ENCODE data around the gene MT4.

The MT4 gene

DNA sequence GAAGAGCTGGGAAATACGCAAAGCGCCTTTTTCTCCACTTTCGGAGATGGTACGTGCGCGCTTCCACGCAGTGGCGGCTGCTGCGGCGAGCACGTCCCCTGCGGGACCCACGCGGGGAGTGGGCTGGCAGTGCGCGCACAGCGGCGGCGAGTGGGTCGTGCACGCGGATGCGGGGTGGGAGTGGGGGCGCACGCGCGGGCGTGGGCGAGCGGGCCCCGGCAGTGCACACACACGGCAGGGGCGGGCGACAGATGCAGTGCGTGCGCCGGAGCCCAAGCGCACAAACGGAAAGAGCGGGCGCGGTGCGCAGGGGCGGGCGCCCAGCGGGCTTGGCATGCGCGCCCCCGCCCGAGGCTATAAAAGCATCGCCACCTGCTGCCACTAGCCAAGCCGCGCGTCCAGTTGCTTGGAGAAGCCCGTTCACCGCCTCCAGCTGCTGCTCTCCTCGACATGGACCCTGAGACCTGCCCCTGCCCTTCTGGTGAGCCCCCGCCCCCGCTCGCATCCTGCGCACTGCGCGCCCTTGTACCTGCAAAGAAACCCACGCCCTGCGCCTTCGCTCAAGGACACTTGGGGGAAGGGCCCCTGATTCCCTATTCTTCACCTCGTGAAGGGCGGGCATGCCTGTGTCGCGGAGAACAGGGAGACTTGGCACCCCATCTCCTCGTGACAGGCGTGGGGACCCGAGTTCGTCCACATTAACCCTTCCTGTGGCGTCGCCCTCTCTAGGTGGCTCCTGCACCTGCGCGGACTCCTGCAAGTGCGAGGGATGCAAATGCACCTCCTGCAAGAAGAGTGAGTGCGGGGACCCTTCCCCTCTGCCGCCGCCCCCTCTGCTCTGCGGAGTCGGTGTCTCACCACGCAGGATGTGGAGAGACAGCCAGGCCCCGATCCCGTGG is 24.5 kb downstream of the MT4 start, which contains the start of gene MT3:
MT3 (plus strand) TSS at position 388 of the 899 bp plus-strand sequence; CDS start at position 451, 63 bp downstream.
- H3K27ac ChIP-seq: peak within 1 kb of the TSS; percentile 48
- 0 out of 2 replicates have a peak, but pooled peaks have one; percentile 12 for TF ChIP-seq CTCF (conservative IDR thresholded peaks at IDR 0.05)

GRCh38 chr16:56591377-56592060 is 26.6 kb downstream of the MT4 start:
- no peak overlapping the region for H3K27ac ChIP-seq
- TF ChIP-seq CTCF (conservative IDR thresholded peaks at IDR 0.05): no peak

- TF ChIP-seq CTCF (conservative IDR thresholded peaks at IDR 0.05): no peak
- H3K27ac ChIP-seq: no peak overlapping the region
Observed at GRCh38 chr16:56593573-56594291, 28.9 kb downstream of the MT4 start.

- no peak overlapping the region for H3K27ac ChIP-seq
- TF ChIP-seq CTCF (conservative IDR thresholded peaks at IDR 0.05): no peak
Observed at GRCh38 chr16:56594292-56594619, 29.4 kb downstream of the MT4 start.

GRCh38 chr16:56600398-56600999 is 35.6 kb downstream of the MT4 start:
- no peak overlapping the region for H3K27ac ChIP-seq
- TF ChIP-seq CTCF (conservative IDR thresholded peaks at IDR 0.05): peak; percentile 74

GRCh38 chr16:56601325-56601724 is 36.5 kb downstream of the MT4 start:
- TF ChIP-seq CTCF (conservative IDR thresholded peaks at IDR 0.05): no peak
- H3K27ac ChIP-seq: no peak overlapping the region
